Esophagus squamous epithelium (tissue), 4 donors: Measurements from ENCODE around the gene ARHGEF1.
"Not testable (repeated sequence)": the region's sequence is repeated elsewhere in the genome, so short reads cannot be mapped to it uniquely, and the experiment has no call there.

ENCODE experiments used
- CTCF ChIP-seq, 6 experiments: fragments of 450-650 bp in 4 of 6; fragments of 200-600 bp in 2 of 6; sonication (generic) in 2 of 6; IDR thresholded peaks; one replicate each; pipeline ENCODE4 v1.5.1; 2016 to 2019; ENCODE audit warnings: antibody characterized with exemption in 6 of 6, mild to moderate bottlenecking in 4 of 6, moderate library complexity in 4 of 6
- POLR2A ChIP-seq, 4 donors: fragments of 450-650 bp; IDR thresholded peaks; one replicate each; pipeline ENCODE4 v1.6.1; 2017; ENCODE audit warnings: antibody characterized with exemption in 4 of 4, mild to moderate bottlenecking in 4 of 4, moderate library complexity in 3 of 4

GRCh38 chr19:41914424-41914834 lies 31.4 kb downstream of the ARHGEF1 start:
- not testable (repeated sequence) for TF ChIP-seq CTCF, POLR2A (IDR thresholded peaks at IDR 0.05)
